PC-3 (cell line): ENCODE measurements around the gene PKD1L1.

Experiments
- CTCF ChIP-seq: fragments of 300-600 bp; sonication (generic); conservative IDR thresholded peaks from 2 replicates; pipeline ENCODE4 v1.5.1; 2017; ENCODE audit warnings: antibody characterized with exemption, low read depth, mild to moderate bottlenecking, low read length
- EZH2 ChIP-seq: fragments of 300-600 bp; sonication (generic); IDR thresholded peaks from one replicate; pipeline ENCODE4 v1.6.1; 2017; ENCODE audit warnings: antibody characterized with exemption, mild to moderate bottlenecking, low read length; ENCODE audit not compliant: unreplicated experiment

DNA sequence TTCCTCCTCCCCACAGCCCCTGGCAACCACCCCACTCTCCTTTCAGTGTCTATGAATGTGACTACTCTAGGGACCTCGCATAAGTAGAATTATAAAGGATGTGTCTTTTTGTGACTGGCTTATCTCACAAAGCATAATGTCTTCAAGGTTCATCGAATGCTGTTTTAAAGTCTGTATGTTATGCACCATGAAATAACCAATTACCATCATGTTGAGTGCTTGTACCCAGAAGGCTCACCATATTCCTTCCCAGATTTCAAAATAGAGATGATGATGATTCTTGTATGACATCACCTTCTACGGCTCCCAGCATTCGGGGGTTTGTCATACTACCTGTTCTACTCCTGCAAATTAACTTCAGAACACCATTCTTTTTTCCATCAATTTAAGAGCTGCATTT is 11.9 kb downstream of the PKD1L1 start:
- TF ChIP-seq EZH2 (no peak), CTCF (no peak)
